NCI-H1436 (cell line): ENCODE results near the gene MXD3.
A peak's percentile ranks its signal among the peaks of the same experiment; 100 is the strongest.
"Not testable (repeated sequence)": the region's sequence is repeated elsewhere in the genome, so short reads cannot be mapped to it uniquely, and the experiment has no call there.

Experiments used
- DNase-seq: peaks from one replicate; lab custom pipeline; 2025; lab: John Stamatoyannopoulos, UW

Gene MXD3

GRCh38 chr5:177311723-177312648 is at the start of gene MXD3:
Gene MXD3, minus strand, starts transcription at chr5:177311898. Its CDS starts 68 bp downstream, at chr5:177311830.
- peak; percentile 86 for DNase-seq

GRCh38 chr5:177360740-177361139 is 49.0 kb upstream of the MXD3 start:
- not testable (repeated sequence) for DNase-seq

GRCh38 chr5:177359860-177360259 is 48.2 kb upstream of the MXD3 start:
- no peak for DNase-seq

GRCh38 chr5:177359451-177359851 is 47.8 kb upstream of the MXD3 start:
- no peak for DNase-seq

GRCh38 chr5:177358370-177358819 is 46.7 kb upstream of the MXD3 start:
- no peak for DNase-seq

- no peak for DNase-seq
Measured at GRCh38 chr5:177357459-177358351, 46.0 kb upstream of the MXD3 start, which contains the start of gene RGS14. Gene RGS14, plus strand, starts transcription at chr5:177357924. Its CDS starts 101 bp downstream, at chr5:177358025.

- no peak for DNase-seq
Measured at GRCh38 chr5:177357146-177357458, 45.4 kb upstream of the MXD3 start.

- DNase-seq = no peak
Measured at GRCh38 chr5:177356746-177357145, 45.0 kb upstream of the MXD3 start.

- no peak for DNase-seq
Measured at GRCh38 chr5:177355868-177356168, 44.1 kb upstream of the MXD3 start.

GRCh38 chr5:177355162-177355867 is 43.6 kb upstream of the MXD3 start:
- no peak for DNase-seq

GRCh38 chr5:177354711-177355110 is 43.0 kb upstream of the MXD3 start:
- DNase-seq = no peak

- DNase-seq = no peak
Measured at GRCh38 chr5:177354256-177354655, 42.6 kb upstream of the MXD3 start.

- DNase-seq = no peak
Measured at GRCh38 chr5:177353093-177353492, 41.4 kb upstream of the MXD3 start.

GRCh38 chr5:177351392-177352329 is 40.0 kb upstream of the MXD3 start, which contains the start of gene LMAN2:
Gene LMAN2, minus strand, starts transcription at chr5:177351668. Its CDS starts 21 bp downstream, at chr5:177351647.
- peak; percentile 63 for DNase-seq

GRCh38 chr5:177350776-177351391 is 39.2 kb upstream of the MXD3 start:
- DNase-seq = no peak

- DNase-seq = no peak
Measured at GRCh38 chr5:177349762-177350161, 38.1 kb upstream of the MXD3 start.

- no peak for DNase-seq
Measured at GRCh38 chr5:177349362-177349647, 37.6 kb upstream of the MXD3 start.

GRCh38 chr5:177347699-177348098 is 36.0 kb upstream of the MXD3 start:
- no peak for DNase-seq

- no peak for DNase-seq
Measured at GRCh38 chr5:177346820-177347219, 35.1 kb upstream of the MXD3 start.

- DNase-seq = no peak
Measured at GRCh38 chr5:177344891-177345290, 33.2 kb upstream of the MXD3 start.

GRCh38 chr5:177343777-177344176 is 32.1 kb upstream of the MXD3 start:
- DNase-seq = no peak
